Lower lobe of right lung (tissue), 2 donors: ENCODE data around the gene FXN. TPM values are rescaled to one million over a fixed set of nuclear protein-coding genes. Genes with fewer than 3 reads are reported as not detected.

Source experiments
- ATAC-seq, 2 donors: fragments of 200-7000 bp; cut with Tn5 transposase; one replicate each; pipeline ENCODE4 v1.9.1; 2020 to 2022; ENCODE audit warnings: mild to moderate bottlenecking in 2 of 2, moderate library complexity in 2 of 2
- DNase-seq: peaks from one replicate; pipeline ENCODE4 v3.0.0-alpha.2; 2020
- H3K27ac ChIP-seq: fragments of 200-600 bp; one replicate; pipeline ENCODE4 v1.8.0; 2022
- H3K27me3 ChIP-seq: fragments of 200-600 bp; one replicate; pipeline ENCODE4 v1.8.0; 2022; ENCODE audit warnings: low read depth
- H3K36me3 ChIP-seq: fragments of 200-600 bp; one replicate; pipeline ENCODE4 v1.8.0; 2022; ENCODE audit warnings: mild to moderate bottlenecking
- H3K4me1 ChIP-seq: fragments of 200-600 bp; one replicate; pipeline ENCODE4 v1.8.0; 2022
- H3K4me3 ChIP-seq: fragments of 200-600 bp; one replicate; pipeline ENCODE4 v1.8.0; 2022; ENCODE audit warnings: mild to moderate bottlenecking
- H3K9me3 ChIP-seq: fragments of 200-600 bp; one replicate; pipeline ENCODE4 v1.8.0; 2022
- intact Hi-C: fragments of 100-400 bp; cut with DNase I; formaldehyde crosslinking; loops from one replicate; pipeline ENCODE4 v1.11.0; 2022
- total RNA-seq: library from RNA; stranded (reverse); fragmentation: NEBNext Ultra II Directional; extraction: Animal tissue kit (Norgen Biotek cat#: 25700); gene quantifications from one replicate; pipeline ENCODE4 v1.2.1, GENCODE V29; 2021
- TF ChIP-seq, protein P1 (sequence below): fragments of 200-600 bp; IDR thresholded peaks from one replicate; pipeline ENCODE4 v1.8.0; 2022; ENCODE audit warnings: antibody characterized with exemption, mild to moderate bottlenecking
- donor health status: DM: no; HTN: yes; CAD: no; lungs with severe emphysema.

The FXN gene
- total RNA-seq, 1 donor from 2014 or later, result 10.9 TPM

- H3K9me3 ChIP-seq, result no peaks in the 10 kb centered on the region
- H3K27ac ChIP-seq, result no peak overlapping the region
- H3K36me3 ChIP-seq, result no peaks in the 10 kb centered on the region
- H3K27me3 ChIP-seq, result no peaks in the 10 kb centered on the region
- DNase-seq (no peak), ATAC-seq (no peak)
- H3K4me3 ChIP-seq, result no peak overlapping the region
- intact Hi-C loops, result no loop called here
- TF ChIP-seq, protein P1, sequence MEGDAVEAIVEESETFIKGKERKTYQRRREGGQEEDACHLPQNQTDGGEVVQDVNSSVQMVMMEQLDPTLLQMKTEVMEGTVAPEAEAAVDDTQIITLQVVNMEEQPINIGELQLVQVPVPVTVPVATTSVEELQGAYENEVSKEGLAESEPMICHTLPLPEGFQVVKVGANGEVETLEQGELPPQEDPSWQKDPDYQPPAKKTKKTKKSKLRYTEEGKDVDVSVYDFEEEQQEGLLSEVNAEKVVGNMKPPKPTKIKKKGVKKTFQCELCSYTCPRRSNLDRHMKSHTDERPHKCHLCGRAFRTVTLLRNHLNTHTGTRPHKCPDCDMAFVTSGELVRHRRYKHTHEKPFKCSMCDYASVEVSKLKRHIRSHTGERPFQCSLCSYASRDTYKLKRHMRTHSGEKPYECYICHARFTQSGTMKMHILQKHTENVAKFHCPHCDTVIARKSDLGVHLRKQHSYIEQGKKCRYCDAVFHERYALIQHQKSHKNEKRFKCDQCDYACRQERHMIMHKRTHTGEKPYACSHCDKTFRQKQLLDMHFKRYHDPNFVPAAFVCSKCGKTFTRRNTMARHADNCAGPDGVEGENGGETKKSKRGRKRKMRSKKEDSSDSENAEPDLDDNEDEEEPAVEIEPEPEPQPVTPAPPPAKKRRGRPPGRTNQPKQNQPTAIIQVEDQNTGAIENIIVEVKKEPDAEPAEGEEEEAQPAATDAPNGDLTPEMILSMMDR, result no peak
- H3K4me1 ChIP-seq, result peaks cover 23% of the 10 kb centered on the region
Measured at GRCh38 chr9:69086312-69086711, 50.8 kb downstream of the FXN start.

GRCh38 chr9:69086769-69087168 is 51.2 kb downstream of the FXN start:
- TF ChIP-seq, protein P1, result no peak
- H3K36me3 ChIP-seq, result no peaks in the 10 kb centered on the region
- no peak overlapping the region for H3K27ac ChIP-seq
- DNase-seq, result no peak
- intact Hi-C loops, result no loop called here
- peak in 1 of 2 donors; percentile 58 for ATAC-seq
- H3K4me1 ChIP-seq, result peaks cover 23% of the 10 kb centered on the region
- H3K27me3 ChIP-seq, result no peaks in the 10 kb centered on the region
- no peaks in the 10 kb centered on the region for H3K9me3 ChIP-seq
- no peak overlapping the region for H3K4me3 ChIP-seq

DNA sequence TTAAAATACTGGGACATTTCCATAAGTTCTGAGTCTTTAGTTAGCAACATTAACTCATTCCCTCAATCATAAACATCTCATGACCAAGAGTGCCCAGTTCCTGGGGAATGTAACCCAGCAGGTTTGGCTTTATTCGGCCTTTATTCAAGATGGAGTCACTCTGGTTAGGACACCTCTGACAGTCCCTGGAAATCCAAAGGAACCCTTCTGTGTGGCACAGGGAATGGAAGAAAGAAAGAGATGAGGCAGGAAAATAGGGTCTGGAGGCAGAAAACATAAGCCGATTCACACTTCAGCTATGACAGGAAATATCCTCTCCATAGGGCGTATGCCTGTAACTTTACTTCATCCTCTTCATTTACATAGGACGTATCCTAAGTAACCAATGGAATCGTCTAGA is 53.5 kb downstream of the FXN start:
- Histone ChIP-seq H3K27ac (no peak overlapping the region), H3K4me3 (no peak overlapping the region), H3K27me3 (no peaks in the 10 kb centered on the region), H3K36me3 (no peaks in the 10 kb centered on the region), H3K9me3 (no peaks in the 10 kb centered on the region), H3K4me1 (peaks cover 16% of the 10 kb centered on the region)
- intact Hi-C loops, result no loop called here
- TF ChIP-seq, protein P1, result no peak
- DNase-seq (no peak), ATAC-seq (no peak)

DNA sequence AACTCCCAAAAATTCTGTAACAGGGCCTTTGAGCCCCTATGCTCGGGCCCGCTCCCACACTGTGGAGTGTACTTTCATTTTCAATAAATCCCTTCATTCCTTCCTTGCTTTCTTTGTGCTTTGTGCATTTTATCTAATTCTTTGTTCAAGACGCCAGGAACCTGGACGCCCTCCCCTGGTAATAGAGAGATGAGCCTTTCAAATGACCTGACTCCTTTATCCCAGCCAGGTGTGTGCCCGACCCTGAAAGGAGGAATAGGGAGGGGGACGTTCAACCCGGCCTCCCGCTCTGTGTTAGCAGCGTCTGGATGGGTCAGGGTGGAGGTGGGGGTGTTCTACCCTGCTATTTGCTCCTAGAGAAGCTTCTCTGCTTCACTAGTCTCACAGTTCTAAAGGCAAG is 53.9 kb downstream of the FXN start:
- Histone ChIP-seq H3K4me1 (peaks cover 16% of the 10 kb centered on the region), H3K27ac (no peak overlapping the region)
- no peak for ATAC-seq

DNA sequence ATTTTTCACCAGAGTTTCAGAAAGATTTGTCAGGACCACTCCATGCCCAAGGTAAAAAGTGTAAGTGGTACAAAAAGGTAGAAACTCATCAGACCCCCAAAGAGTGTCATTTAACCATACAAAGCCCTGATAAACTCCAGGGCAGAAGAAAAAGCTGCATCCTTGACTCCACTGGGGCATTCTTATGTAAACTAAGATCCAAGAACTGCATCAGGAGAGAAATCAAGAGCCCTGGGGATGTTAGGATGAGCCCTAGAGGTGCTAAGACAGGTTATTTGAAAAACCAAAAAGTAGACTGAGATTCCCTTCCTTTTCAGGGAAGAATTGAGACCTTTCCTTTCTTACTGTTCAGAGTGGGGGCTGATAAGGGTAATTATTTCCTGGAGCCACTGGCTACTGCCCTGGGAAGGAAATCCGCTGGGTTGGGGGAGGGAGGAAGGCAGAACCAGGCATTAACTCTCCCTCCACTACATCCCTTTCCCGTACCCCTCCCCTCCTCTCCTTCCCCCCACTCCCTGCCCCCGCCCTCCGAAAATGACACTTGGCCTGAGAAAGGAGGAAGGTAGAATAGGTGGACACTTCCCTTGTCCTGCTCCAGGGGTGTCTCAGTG is 54.7 kb downstream of the FXN start:
- H3K4me3 ChIP-seq, result no peak overlapping the region
- no peaks in the 10 kb centered on the region for H3K9me3 ChIP-seq
- TF ChIP-seq, protein P1, result no peak
- no peaks in the 10 kb centered on the region for H3K36me3 ChIP-seq
- intact Hi-C loops, result no loop called here
- no peak for DNase-seq
- peak overlapping the region; percentile 13 for H3K27ac ChIP-seq
- ATAC-seq, result no peak
- H3K4me1 ChIP-seq, result peaks cover 16% of the 10 kb centered on the region
- no peaks in the 10 kb centered on the region for H3K27me3 ChIP-seq

More for the DNA sequence above, 53.9 kb downstream of the FXN start:
- intact Hi-C loops, result no loop called here
- Histone ChIP-seq H3K27me3 (no peaks in the 10 kb centered on the region), H3K9me3 (no peaks in the 10 kb centered on the region), H3K36me3 (no peaks in the 10 kb centered on the region), H3K4me3 (no peak overlapping the region)
- no peak for DNase-seq
- TF ChIP-seq, protein P1, result no peak
